ENCODE data around the gene CCDC107.

- TF ChIP-seq CTCF (conservative IDR thresholded peaks at IDR 0.05; ENCODE audit: low read depth, low read length) = no peak
- no peak for TF ChIP-seq EZH2 (IDR thresholded peaks at IDR 0.05; ENCODE audit: low read length, unreplicated experiment)
Observed at GRCh38 chr9:35705372-35705771, 47.3 kb downstream of the CCDC107 start.

All from PC-3 (cell line).